ENCODE data around the gene HVCN1.
A peak's percentile ranks its signal among the peaks of the same experiment; 100 is the strongest.

HVCN1 gene

GRCh38 chr12:110699591-110700445 lies 10.9 kb upstream of the HVCN1 start:
- H3K4me3 ChIP-seq (replicated peaks in 1 of 2; ENCODE audit: low read depth in 2 of 2, low read length in 2 of 2), result no peak overlapping the region
- TF ChIP-seq, protein P1, sequence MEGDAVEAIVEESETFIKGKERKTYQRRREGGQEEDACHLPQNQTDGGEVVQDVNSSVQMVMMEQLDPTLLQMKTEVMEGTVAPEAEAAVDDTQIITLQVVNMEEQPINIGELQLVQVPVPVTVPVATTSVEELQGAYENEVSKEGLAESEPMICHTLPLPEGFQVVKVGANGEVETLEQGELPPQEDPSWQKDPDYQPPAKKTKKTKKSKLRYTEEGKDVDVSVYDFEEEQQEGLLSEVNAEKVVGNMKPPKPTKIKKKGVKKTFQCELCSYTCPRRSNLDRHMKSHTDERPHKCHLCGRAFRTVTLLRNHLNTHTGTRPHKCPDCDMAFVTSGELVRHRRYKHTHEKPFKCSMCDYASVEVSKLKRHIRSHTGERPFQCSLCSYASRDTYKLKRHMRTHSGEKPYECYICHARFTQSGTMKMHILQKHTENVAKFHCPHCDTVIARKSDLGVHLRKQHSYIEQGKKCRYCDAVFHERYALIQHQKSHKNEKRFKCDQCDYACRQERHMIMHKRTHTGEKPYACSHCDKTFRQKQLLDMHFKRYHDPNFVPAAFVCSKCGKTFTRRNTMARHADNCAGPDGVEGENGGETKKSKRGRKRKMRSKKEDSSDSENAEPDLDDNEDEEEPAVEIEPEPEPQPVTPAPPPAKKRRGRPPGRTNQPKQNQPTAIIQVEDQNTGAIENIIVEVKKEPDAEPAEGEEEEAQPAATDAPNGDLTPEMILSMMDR (IDR thresholded peaks at IDR 0.05; ENCODE audit: low read depth, low read length), result no peak

DNA sequence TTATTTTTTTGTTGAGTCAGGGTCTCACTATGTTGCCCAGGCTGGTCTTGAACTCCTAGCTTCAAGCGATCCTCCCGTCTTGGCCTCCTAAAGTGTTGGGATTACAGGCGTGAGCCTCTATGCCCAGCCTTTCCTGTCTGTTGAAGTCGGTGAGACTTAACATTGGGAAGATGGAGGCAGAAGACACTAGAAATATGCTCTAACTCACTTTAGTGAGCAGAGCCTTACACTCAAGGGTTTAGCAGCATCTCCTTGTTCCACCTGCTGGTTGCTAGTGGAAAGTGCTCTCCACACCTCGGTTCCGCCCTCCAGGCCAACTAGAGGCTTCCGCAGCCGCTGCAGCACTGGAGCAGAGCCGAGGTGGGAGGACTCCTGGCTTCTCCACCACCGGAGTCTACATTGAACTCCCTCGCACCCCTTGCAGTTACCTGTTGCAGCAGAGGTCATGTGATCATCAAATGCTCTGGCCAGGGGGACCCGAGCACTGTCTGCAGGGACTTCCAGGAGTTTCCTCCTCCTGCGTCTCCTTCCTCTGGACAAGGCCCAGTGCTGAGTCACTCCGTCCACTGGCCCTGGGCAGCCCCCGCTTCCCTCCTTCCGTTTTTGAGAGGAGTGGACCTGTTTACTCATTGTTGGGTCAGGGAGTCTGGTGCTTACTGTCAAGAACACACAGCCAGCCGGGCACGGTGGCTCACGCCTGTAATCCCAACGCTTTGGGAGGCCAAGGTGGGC lies 9.4 kb upstream of the HVCN1 start:
- peak overlapping the region in 1 of 2 donors; percentile 30 for H3K4me3 ChIP-seq (replicated peaks in 1 of 2; ENCODE audit: low read depth in 2 of 2, low read length in 2 of 2)
- DNase-seq (ENCODE audit: low read depth in 2 of 2), result peak; percentile 88 to 91
- TF ChIP-seq, protein P1 (IDR thresholded peaks at IDR 0.05; ENCODE audit: low read depth, low read length), result peak; percentile 82

More at GRCh38 chr12:110699591-110700445, 10.9 kb upstream of the HVCN1 start:
- DNase-seq (ENCODE audit: low read depth in 2 of 2), result no peak

DNA sequence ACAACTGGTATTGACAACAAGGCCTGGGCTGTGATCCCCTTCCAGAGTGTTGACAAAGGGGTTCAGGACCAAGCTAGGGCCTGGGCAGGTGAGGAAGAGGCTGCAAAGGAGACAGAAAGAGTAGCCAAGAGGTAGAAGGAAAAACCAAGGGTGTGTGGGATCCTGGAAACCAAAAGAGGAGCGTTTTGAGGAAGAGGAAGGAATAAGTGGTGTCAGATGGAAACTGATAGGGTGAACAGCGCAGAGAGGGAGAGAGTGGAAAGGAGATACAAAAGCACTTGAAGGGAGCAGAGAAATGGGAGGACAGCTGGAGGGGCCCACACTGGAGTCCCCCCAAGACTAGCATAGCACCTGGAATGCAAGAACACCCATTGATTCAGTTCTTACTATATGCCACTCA lies 8.3 kb upstream of the HVCN1 start:
- H3K4me3 ChIP-seq (replicated peaks in 1 of 2; ENCODE audit: low read depth in 2 of 2, low read length in 2 of 2), result no peak overlapping the region
- no peak for DNase-seq (ENCODE audit: low read depth in 2 of 2)
- TF ChIP-seq, protein P1 (IDR thresholded peaks at IDR 0.05; ENCODE audit: low read depth, low read length), result no peak

DNA sequence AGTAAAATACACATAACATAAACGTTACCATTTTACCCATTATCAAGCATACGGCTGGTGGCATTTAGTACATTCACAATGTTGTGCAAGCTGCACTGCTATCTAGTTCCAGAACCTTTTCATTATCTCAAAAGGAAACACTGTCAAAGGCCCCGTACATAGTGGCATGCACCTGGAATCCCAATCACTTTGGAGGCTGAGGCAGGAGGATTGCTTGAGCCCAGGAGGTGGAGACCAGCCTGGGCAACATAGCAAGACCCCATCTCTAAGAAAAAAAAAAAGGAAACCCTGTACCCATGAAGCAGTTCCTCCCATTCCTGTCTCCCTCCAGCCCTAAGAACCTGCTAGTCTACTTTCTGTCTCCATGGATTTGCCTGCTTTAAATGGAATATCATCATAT lies 7.4 kb upstream of the HVCN1 start:
- TF ChIP-seq, protein P1 (IDR thresholded peaks at IDR 0.05; ENCODE audit: low read depth, low read length), result no peak
- no peak overlapping the region for H3K4me3 ChIP-seq (replicated peaks in 1 of 2; ENCODE audit: low read depth in 2 of 2, low read length in 2 of 2)
- DNase-seq (ENCODE audit: low read depth in 2 of 2), result no peak

DNA sequence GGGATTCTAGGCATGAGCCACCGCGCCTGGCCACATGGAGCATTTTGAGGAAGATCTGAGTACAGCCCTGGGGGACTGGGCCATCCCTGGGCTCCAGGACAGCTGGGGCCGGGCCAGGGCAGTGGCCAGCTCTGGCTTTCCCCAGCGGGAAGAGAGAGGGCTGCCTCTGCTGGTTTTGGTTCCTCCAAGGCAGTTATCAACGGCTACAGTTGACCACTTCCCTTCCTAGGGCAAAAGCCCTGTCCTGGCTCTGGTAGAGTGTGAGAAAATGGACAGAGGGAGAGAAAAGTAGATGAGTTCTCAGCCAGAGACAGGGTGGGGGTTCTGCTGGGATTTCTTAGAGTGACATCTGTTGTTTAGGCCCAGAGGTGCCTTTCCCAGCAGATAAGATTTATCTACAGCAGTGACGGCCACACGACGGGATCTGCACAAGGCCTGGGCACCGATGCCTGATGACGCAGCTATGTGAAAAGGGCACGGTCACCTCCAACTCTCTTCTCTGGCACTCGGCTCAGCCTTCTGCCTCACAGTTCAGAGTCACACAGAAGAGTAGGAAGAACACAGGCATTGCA lies 5.5 kb upstream of the HVCN1 start:
- DNase-seq (ENCODE audit: low read depth in 2 of 2), result no peak
- TF ChIP-seq, protein P1 (IDR thresholded peaks at IDR 0.05; ENCODE audit: low read depth, low read length), result no peak

GRCh38 chr12:110693731-110694130 lies 4.8 kb upstream of the HVCN1 start:
- H3K4me3 ChIP-seq (replicated peaks in 1 of 2; ENCODE audit: low read depth in 2 of 2, low read length in 2 of 2), result no peak overlapping the region
- TF ChIP-seq, protein P1 (IDR thresholded peaks at IDR 0.05; ENCODE audit: low read depth, low read length), result no peak
- peak in 1 of 2 donors; percentile 41 for DNase-seq (ENCODE audit: low read depth in 2 of 2)

More for the DNA sequence above, 5.5 kb upstream of the HVCN1 start:
- no peak overlapping the region for H3K4me3 ChIP-seq (replicated peaks in 1 of 2; ENCODE audit: low read depth in 2 of 2, low read length in 2 of 2)

Measured in cardiac fibroblast (primary cell).